SK-N-MC (cell line): Measurements from ENCODE around the gene SIL1.

ENCODE experiments used
- EZH2 ChIP-seq: fragments of 200-600 bp; sonication (generic); IDR thresholded peaks from one replicate; pipeline ENCODE4 v1.6.1; 2017; ENCODE audit warnings: antibody characterized with exemption
- FOXP2 ChIP-seq: optimal IDR thresholded peaks from 2 replicates; pipeline ENCODE3; 2011; ENCODE audit warnings: mild to moderate bottlenecking, moderate library complexity; ENCODE audit not compliant: insufficient read depth; ENCODE audit errors: extremely low read length, control extremely low read depth

- TF ChIP-seq EZH2 (no peak), FOXP2 (no peak)
Observed at GRCh38 chr5:139104577-139105276, 93.4 kb downstream of the SIL1 start.
